Omental fat pad (tissue), 4 donors: ENCODE measurements around the gene AUTS2. TPM values are rescaled to one million over a fixed set of nuclear protein-coding genes. Genes with fewer than 3 reads are reported as not detected.

Experiments used
- ATAC-seq: fragments of 150-250 bp; one replicate; pipeline ENCODE4 v1.9.1; 2016; ENCODE audit warnings: mild to moderate bottlenecking, moderate library complexity; ENCODE audit not compliant: low FRiP score
- DNase-seq: peaks from one replicate; pipeline ENCODE4 v3.0.0-alpha.2; 2019; ENCODE audit warnings: low spot score
- total RNA-seq, 4 donors: library from RNA; depleted of rRNA; stranded (reverse); fragments of >200 nt; gene quantifications; one replicate each; pipeline ENCODE4 v1.1.0, GENCODE V29; 2016
- TF ChIP-seq, protein P1 (sequence below), 3 donors: fragments of 450-650 bp; IDR thresholded peaks; one replicate each; pipeline ENCODE4 v1.5.1; 2016 to 2017; ENCODE audit warnings: antibody characterized with exemption in 3 of 3, mild to moderate bottlenecking in 3 of 3, moderate library complexity in 2 of 3

The AUTS2 gene
- total RNA-seq, 4 donors from 2014 or later, result 13.2 to 27.0 (median 21.2) TPM

DNA sequence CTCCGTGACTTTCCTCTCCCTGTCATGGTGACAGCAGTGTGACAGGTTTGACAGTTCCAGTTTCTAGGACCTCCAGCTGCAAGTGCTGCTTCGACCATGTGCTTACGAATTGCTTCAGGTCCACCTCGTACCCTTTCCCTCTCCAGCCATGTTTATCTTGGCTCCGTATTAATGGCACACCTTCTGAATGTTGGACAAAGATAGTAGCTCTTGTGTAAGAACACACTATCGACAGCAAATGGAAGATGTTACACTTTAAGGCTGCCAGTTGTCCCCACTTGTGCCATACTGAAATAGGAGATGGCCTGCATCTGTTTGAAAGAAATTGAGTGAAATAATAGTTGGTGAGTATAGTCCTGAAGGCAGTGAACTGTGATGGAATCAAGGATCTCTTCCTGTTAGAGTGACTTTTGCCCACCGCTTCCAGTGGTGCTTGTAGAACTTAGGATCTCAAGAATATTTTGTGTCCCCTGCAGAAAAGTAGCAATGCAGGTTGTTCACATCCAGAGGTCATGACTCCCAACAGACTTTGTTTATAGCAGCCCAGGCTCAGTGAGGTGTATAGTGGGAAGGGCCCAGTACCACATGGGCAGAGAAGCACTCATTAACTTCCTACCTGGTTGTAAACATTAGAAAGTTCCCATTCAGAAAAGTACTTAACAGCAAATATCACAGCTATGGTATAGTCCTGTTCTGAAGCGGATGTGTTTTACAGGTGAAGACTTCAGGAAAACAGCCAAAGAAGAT lies 904.0 kb downstream of the AUTS2 start:
- TF ChIP-seq, protein P1, sequence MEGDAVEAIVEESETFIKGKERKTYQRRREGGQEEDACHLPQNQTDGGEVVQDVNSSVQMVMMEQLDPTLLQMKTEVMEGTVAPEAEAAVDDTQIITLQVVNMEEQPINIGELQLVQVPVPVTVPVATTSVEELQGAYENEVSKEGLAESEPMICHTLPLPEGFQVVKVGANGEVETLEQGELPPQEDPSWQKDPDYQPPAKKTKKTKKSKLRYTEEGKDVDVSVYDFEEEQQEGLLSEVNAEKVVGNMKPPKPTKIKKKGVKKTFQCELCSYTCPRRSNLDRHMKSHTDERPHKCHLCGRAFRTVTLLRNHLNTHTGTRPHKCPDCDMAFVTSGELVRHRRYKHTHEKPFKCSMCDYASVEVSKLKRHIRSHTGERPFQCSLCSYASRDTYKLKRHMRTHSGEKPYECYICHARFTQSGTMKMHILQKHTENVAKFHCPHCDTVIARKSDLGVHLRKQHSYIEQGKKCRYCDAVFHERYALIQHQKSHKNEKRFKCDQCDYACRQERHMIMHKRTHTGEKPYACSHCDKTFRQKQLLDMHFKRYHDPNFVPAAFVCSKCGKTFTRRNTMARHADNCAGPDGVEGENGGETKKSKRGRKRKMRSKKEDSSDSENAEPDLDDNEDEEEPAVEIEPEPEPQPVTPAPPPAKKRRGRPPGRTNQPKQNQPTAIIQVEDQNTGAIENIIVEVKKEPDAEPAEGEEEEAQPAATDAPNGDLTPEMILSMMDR (IDR thresholded peaks at IDR 0.05), result no peak
- ATAC-seq (no peak), DNase-seq (no peak)

DNA sequence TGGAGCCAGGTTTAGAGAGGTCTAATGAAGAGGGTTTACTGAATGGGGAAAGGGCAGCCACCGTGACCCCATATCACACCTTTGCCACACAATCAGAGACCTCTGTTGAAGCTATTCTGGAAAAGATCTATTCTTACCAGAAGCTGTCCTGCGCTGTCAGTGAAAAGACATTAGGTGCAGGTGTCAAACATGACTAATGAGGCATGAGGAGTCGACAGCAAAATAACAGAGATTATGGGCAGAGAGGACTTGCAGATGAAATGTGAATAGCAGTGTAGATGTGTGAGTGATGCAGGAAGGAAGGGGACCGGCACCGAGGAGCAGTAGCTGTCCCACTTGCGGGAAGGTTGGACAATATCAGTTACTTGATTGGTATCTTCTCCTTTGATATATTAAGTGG lies 906.0 kb downstream of the AUTS2 start:
- ATAC-seq (no peak), DNase-seq (no peak)
- TF ChIP-seq, protein P1 (IDR thresholded peaks at IDR 0.05), result no peak

DNA sequence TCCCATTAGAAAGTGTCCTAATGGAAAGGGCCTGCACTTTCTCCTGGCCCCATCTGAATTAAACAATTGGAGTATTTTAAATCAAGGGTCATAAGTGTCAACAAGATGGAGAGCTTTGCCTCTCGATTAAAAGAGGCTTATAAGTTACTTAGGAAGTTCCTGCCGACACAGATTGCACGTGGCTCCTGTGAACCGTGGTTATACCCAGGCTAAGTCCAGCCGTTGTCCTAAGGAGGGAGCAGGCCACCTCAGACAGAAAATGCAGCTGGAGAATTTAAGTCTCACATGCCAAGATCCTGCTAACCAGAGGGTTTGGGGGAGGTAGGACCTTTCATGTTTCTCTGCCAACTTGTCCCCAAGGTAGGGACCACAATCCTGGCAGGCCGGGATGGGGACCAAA lies 907.2 kb downstream of the AUTS2 start:
- no peak for DNase-seq
- no peak for ATAC-seq
- TF ChIP-seq, protein P1 (IDR thresholded peaks at IDR 0.05), result no peak

GRCh38 chr7:70505886-70506285 lies 907.6 kb downstream of the AUTS2 start:
- no peak for ATAC-seq
- no peak for DNase-seq
- TF ChIP-seq, protein P1 (IDR thresholded peaks at IDR 0.05), result no peak

GRCh38 chr7:70506434-70506833 lies 908.2 kb downstream of the AUTS2 start:
- DNase-seq, result no peak
- no peak for ATAC-seq
- TF ChIP-seq, protein P1 (IDR thresholded peaks at IDR 0.05), result no peak

GRCh38 chr7:70512144-70512543 lies 913.9 kb downstream of the AUTS2 start:
- ATAC-seq (no peak), DNase-seq (no peak)
- TF ChIP-seq, protein P1 (IDR thresholded peaks at IDR 0.05), result no peak

- DNase-seq (no peak), ATAC-seq (no peak)
- TF ChIP-seq, protein P1 (IDR thresholded peaks at IDR 0.05), result no peak
These were observed 914.5 kb downstream of the AUTS2 start for GRCh38 chr7:70512761-70513160.
